ENCODE measurements around the gene GPR108.

DNA sequence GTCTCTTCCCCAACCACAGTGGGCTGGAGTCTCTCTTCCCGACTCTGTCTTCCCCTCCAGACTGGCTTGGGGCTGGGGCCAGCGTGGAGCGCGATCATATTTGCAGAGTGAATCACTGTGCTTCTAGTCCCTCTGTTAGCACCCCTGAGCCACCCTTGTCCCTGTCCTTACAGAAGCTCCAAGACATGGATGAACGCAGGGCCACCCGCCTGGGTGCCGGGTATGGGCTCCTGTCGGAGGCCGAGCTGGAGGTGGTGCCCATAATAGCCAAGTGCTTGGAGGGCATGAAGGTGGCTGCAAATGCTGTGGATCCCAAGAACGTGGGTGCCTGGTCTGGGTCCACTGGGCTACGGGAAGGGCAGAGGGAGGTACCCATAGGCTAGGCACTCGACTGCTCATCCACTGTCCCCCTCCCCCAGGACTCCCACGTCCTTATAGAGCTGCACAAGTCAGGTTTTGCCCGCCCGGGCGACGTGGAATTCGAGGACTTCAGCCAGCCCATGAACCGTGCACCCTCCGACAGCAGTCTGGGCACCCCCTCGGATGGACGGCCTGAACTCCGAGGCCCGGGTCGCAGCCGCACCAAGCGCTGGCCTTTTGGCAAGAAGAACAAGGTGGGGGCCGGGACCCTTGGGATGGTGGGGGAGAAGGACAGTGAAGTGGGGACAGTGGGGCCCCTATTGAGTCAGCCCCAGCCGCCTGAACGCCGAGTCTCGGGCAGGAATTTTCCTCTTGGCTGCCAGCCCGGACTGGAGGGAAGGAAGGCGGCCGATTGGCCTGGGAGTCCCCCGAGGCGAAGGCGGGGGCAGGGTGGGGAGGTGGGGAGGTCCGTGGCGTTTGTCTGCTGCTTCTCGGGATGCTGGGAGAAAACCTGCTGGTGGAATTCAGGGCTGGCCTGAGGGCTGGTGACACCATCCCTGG lies 7.3 kb upstream of the GPR108 start:
- TF ChIP-seq, protein P1, sequence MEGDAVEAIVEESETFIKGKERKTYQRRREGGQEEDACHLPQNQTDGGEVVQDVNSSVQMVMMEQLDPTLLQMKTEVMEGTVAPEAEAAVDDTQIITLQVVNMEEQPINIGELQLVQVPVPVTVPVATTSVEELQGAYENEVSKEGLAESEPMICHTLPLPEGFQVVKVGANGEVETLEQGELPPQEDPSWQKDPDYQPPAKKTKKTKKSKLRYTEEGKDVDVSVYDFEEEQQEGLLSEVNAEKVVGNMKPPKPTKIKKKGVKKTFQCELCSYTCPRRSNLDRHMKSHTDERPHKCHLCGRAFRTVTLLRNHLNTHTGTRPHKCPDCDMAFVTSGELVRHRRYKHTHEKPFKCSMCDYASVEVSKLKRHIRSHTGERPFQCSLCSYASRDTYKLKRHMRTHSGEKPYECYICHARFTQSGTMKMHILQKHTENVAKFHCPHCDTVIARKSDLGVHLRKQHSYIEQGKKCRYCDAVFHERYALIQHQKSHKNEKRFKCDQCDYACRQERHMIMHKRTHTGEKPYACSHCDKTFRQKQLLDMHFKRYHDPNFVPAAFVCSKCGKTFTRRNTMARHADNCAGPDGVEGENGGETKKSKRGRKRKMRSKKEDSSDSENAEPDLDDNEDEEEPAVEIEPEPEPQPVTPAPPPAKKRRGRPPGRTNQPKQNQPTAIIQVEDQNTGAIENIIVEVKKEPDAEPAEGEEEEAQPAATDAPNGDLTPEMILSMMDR (IDR thresholded peaks at IDR 0.05; ENCODE audit: poor library complexity, severe bottlenecking), result no peak
- TF ChIP-seq TAF1 (IDR thresholded peaks at IDR 0.05; ENCODE audit: low read depth) (no peak), POLR2AphosphoS5 (IDR thresholded peaks at IDR 0.05) (no peak), MXI1 (conservative IDR thresholded peaks at IDR 0.05; ENCODE audit: poor library complexity, severe bottlenecking) (no peak), EZH2 (IDR thresholded peaks at IDR 0.05; ENCODE audit: borderline replicate concordance, insufficient read depth, low read length, poor library complexity, severe bottlenecking) (no peak), SMC3 (conservative IDR thresholded peaks at IDR 0.05; ENCODE audit: poor library complexity) (no peak), RAD21 (conservative IDR thresholded peaks at IDR 0.05) (no peak)
